Measurements from ENCODE around the gene E4F1. TPM values are rescaled to one million over a fixed set of nuclear protein-coding genes. Genes with fewer than 3 reads are reported as not detected.
A peak's percentile ranks its signal among the peaks of the same experiment; 100 is the strongest.

Gene E4F1
- total and polyA plus RNA-seq, 7 donors: 10.8 to 26.9 (median 19.4) TPM

- no peak for DNase-seq
- H3K4me1 ChIP-seq: peaks cover 0 to 11% (median 10%) of the 10 kb centered on the region in 4 donors
- WGBS, 2 donors: 80 to 82% methylated on average over 25 of the region's 25 CpGs
- no peak overlapping the region for H3K4me3 ChIP-seq
- H3K9me3 ChIP-seq: no peaks in the 10 kb centered on the region
- no peaks in the 10 kb centered on the region for H3K36me3 ChIP-seq
- peaks cover 12 to 28% (median 20%) of the 10 kb centered on the region in 3 donors for H3K27me3 ChIP-seq
- intact Hi-C loops (cut with DNase I): no loop called here
- no peak overlapping the region for H3K27ac ChIP-seq
- TF ChIP-seq POLR2A (IDR thresholded peaks at IDR 0.05) (no peak), CTCF (IDR thresholded peaks at IDR 0.05) (no peak), POLR2AphosphoS5 (IDR thresholded peaks at IDR 0.05) (no peak), EP300 (IDR thresholded peaks at IDR 0.05) (no peak)
Measured at GRCh38 chr16:2190659-2191445, 32.5 kb upstream of the E4F1 start.

- Histone ChIP-seq H3K27ac (no peak overlapping the region), H3K9me3 (no peaks in the 10 kb centered on the region), H3K27me3 (peaks cover 16 to 31% (median 23%) of the 10 kb centered on the region in 3 donors), H3K4me1 (peaks cover 0 to 15% (median 13%) of the 10 kb centered on the region in 4 donors), H3K36me3 (no peaks in the 10 kb centered on the region), H3K4me3 (no peak overlapping the region)
- 85 to 88% methylated on average over 11 of the region's 11 CpGs for WGBS, 2 donors
- intact Hi-C loops (cut with DNase I): no loop called here
- DNase-seq: no peak
- TF ChIP-seq POLR2AphosphoS5 (IDR thresholded peaks at IDR 0.05): no peak
- no peak for TF ChIP-seq CTCF (IDR thresholded peaks at IDR 0.05)
- no peak for TF ChIP-seq POLR2A (IDR thresholded peaks at IDR 0.05)
- no peak for TF ChIP-seq EP300 (IDR thresholded peaks at IDR 0.05)
Measured at GRCh38 chr16:2191446-2191706, 32.0 kb upstream of the E4F1 start.

- H3K9me3 ChIP-seq: no peaks in the 10 kb centered on the region
- peaks cover 27 to 55% (median 41%) of the 10 kb centered on the region in 3 donors for H3K27me3 ChIP-seq
- H3K36me3 ChIP-seq: no peaks in the 10 kb centered on the region
- no peak overlapping the region for H3K27ac ChIP-seq
- H3K4me3 ChIP-seq: no peak overlapping the region
- no peak for DNase-seq
- WGBS, 2 donors: 35 to 59% methylated on average over 16 of the region's 16 CpGs
- no peak for TF ChIP-seq POLR2AphosphoS5 (IDR thresholded peaks at IDR 0.05)
- TF ChIP-seq EP300 (IDR thresholded peaks at IDR 0.05): no peak
- TF ChIP-seq CTCF (IDR thresholded peaks at IDR 0.05): no peak
- no peak for TF ChIP-seq POLR2A (IDR thresholded peaks at IDR 0.05)
- intact Hi-C loops (cut with DNase I): no loop called here
- H3K4me1 ChIP-seq: peaks cover 0 to 21% (median 18%) of the 10 kb centered on the region in 4 donors
Measured at GRCh38 chr16:2194166-2194834, 29.1 kb upstream of the E4F1 start.

GRCh38 chr16:2194852-2195321 lies 28.5 kb upstream of the E4F1 start:
- H3K4me3 ChIP-seq: no peak overlapping the region
- no peak for DNase-seq
- H3K4me1 ChIP-seq: peaks cover 0 to 21% (median 18%) of the 10 kb centered on the region in 4 donors
- no peaks in the 10 kb centered on the region for H3K9me3 ChIP-seq
- 16 to 22% methylated on average over 10 of the region's 10 CpGs for WGBS, 2 donors
- H3K27ac ChIP-seq: no peak overlapping the region
- TF ChIP-seq EP300 (IDR thresholded peaks at IDR 0.05) (no peak), CTCF (IDR thresholded peaks at IDR 0.05) (peak in 2 of 4 experiments; percentile 10 to 22)
- no peaks in the 10 kb centered on the region for H3K36me3 ChIP-seq
- H3K27me3 ChIP-seq: peaks cover 27 to 55% (median 41%) of the 10 kb centered on the region in 3 donors
- intact Hi-C loops (cut with DNase I): no loop called here
